ENCODE data around the gene NHLH2. TPM values are rescaled to one million over a fixed set of nuclear protein-coding genes. Genes with fewer than 3 reads are reported as not detected.

Gene NHLH2
- total RNA-seq, 1 donor from 2014 or later: 0.18 TPM

- Mint-ChIP-seq H3K4me1 (ENCODE audit: low read depth, unreplicated experiment) (no peaks in the 10 kb centered on the region), H3K9me3 (ENCODE audit: unreplicated experiment) (peaks cover 1% of the 10 kb centered on the region), H3K36me3 (ENCODE audit: low read depth, unreplicated experiment) (no peaks in the 10 kb centered on the region), H3K27ac (ENCODE audit: unreplicated experiment) (no peak overlapping the region), H3K4me3 (ENCODE audit: unreplicated experiment) (no peak overlapping the region), H3K27me3 (ENCODE audit: low read depth, unreplicated experiment) (peaks cover 14% of the 10 kb centered on the region)
- Histone ChIP-seq H3K27me3 (ENCODE audit: insufficient read depth, low read length) (no peaks in the 10 kb centered on the region), H3K27ac (ENCODE audit: low read depth, low read length) (no peak overlapping the region), H3K4me1 (ENCODE audit: insufficient read depth, low read length) (no peaks in the 10 kb centered on the region), H3K9me3 (ENCODE audit: insufficient read depth, low read depth, low read length) (no peaks in the 10 kb centered on the region), H2AFZ (ENCODE audit: low read depth, low read length) (no peak overlapping the region), H3K4me2 (ENCODE audit: low read length) (no peak overlapping the region), H4K20me1 (ENCODE audit: insufficient read depth, low read length) (no peaks in the 10 kb centered on the region), H3K4me3 (ENCODE audit: insufficient read depth, low read depth, low read length) (no peak overlapping the region), H3K36me3 (ENCODE audit: insufficient read depth, low read length) (no peaks in the 10 kb centered on the region), H3K79me2 (ENCODE audit: insufficient read depth, low read length) (no peaks in the 10 kb centered on the region), H3K9ac (ENCODE audit: low read length) (no peak overlapping the region)
- no peak for DNase-seq (ENCODE audit: low read depth)
- no peak for TF ChIP-seq CTCF (IDR thresholded peaks at IDR 0.05; ENCODE audit: insufficient read depth, low read depth, low read length)
- TF ChIP-seq EZH2 (IDR thresholded peaks at IDR 0.05; ENCODE audit: insufficient read depth, low read length): no peak
- FAIRE-seq: no peak
Observed at GRCh38 chr1:115867216-115867615, 26.3 kb upstream of the NHLH2 start.

GRCh38 chr1:115865704-115866380, 24.9 kb upstream of the NHLH2 start:
- Mint-ChIP-seq H3K36me3 (ENCODE audit: low read depth, unreplicated experiment) (no peaks in the 10 kb centered on the region), H3K9me3 (ENCODE audit: unreplicated experiment) (peaks cover 1% of the 10 kb centered on the region), H3K27ac (ENCODE audit: unreplicated experiment) (no peak overlapping the region), H3K27me3 (ENCODE audit: low read depth, unreplicated experiment) (peaks cover 16% of the 10 kb centered on the region), H3K4me3 (ENCODE audit: unreplicated experiment) (no peak overlapping the region), H3K4me1 (ENCODE audit: low read depth, unreplicated experiment) (no peaks in the 10 kb centered on the region)
- H3K9ac ChIP-seq (ENCODE audit: low read length): no peak overlapping the region
- H3K79me2 ChIP-seq (ENCODE audit: insufficient read depth, low read length): no peaks in the 10 kb centered on the region
- no peak overlapping the region for H3K4me3 ChIP-seq (ENCODE audit: insufficient read depth, low read depth, low read length)
- DNase-seq (ENCODE audit: low read depth): no peak
- H3K4me1 ChIP-seq (ENCODE audit: insufficient read depth, low read length): no peaks in the 10 kb centered on the region
- TF ChIP-seq EZH2 (IDR thresholded peaks at IDR 0.05; ENCODE audit: insufficient read depth, low read length): no peak
- TF ChIP-seq CTCF (IDR thresholded peaks at IDR 0.05; ENCODE audit: insufficient read depth, low read depth, low read length): no peak
- no peaks in the 10 kb centered on the region for H3K9me3 ChIP-seq (ENCODE audit: insufficient read depth, low read depth, low read length)
- H2AFZ ChIP-seq (ENCODE audit: low read depth, low read length): no peak overlapping the region
- FAIRE-seq: no peak
- H4K20me1 ChIP-seq (ENCODE audit: insufficient read depth, low read length): no peaks in the 10 kb centered on the region
- H3K27me3 ChIP-seq (ENCODE audit: insufficient read depth, low read length): no peaks in the 10 kb centered on the region
- no peak overlapping the region for H3K27ac ChIP-seq (ENCODE audit: low read depth, low read length)
- no peak overlapping the region for H3K4me2 ChIP-seq (ENCODE audit: low read length)
- H3K36me3 ChIP-seq (ENCODE audit: insufficient read depth, low read length): no peaks in the 10 kb centered on the region

GRCh38 chr1:115862403-115862802, 21.5 kb upstream of the NHLH2 start:
- H3K36me3 Mint-ChIP-seq (ENCODE audit: low read depth, unreplicated experiment): no peaks in the 10 kb centered on the region
- H3K9me3 Mint-ChIP-seq (ENCODE audit: unreplicated experiment): no peaks in the 10 kb centered on the region
- no peak for TF ChIP-seq EZH2 (IDR thresholded peaks at IDR 0.05; ENCODE audit: insufficient read depth, low read length)
- no peak for TF ChIP-seq CTCF (IDR thresholded peaks at IDR 0.05; ENCODE audit: insufficient read depth, low read depth, low read length)
- peaks cover 19% of the 10 kb centered on the region for H3K27me3 Mint-ChIP-seq (ENCODE audit: low read depth, unreplicated experiment)
- H3K4me1 ChIP-seq (ENCODE audit: insufficient read depth, low read length): no peaks in the 10 kb centered on the region
- FAIRE-seq: no peak
- H3K27ac Mint-ChIP-seq (ENCODE audit: unreplicated experiment): no peak overlapping the region
- H3K27ac ChIP-seq (ENCODE audit: low read depth, low read length): no peak overlapping the region
- no peak overlapping the region for H3K4me2 ChIP-seq (ENCODE audit: low read length)
- no peak overlapping the region for H2AFZ ChIP-seq (ENCODE audit: low read depth, low read length)
- H3K9ac ChIP-seq (ENCODE audit: low read length): no peak overlapping the region
- no peaks in the 10 kb centered on the region for H3K9me3 ChIP-seq (ENCODE audit: insufficient read depth, low read depth, low read length)
- no peak overlapping the region for H3K4me3 ChIP-seq (ENCODE audit: insufficient read depth, low read depth, low read length)
- no peaks in the 10 kb centered on the region for H3K4me1 Mint-ChIP-seq (ENCODE audit: low read depth, unreplicated experiment)
- no peaks in the 10 kb centered on the region for H3K36me3 ChIP-seq (ENCODE audit: insufficient read depth, low read length)
- H3K27me3 ChIP-seq (ENCODE audit: insufficient read depth, low read length): no peaks in the 10 kb centered on the region
- H3K4me3 Mint-ChIP-seq (ENCODE audit: unreplicated experiment): no peak overlapping the region
- DNase-seq (ENCODE audit: low read depth): no peak
- H4K20me1 ChIP-seq (ENCODE audit: insufficient read depth, low read length): no peaks in the 10 kb centered on the region
- H3K79me2 ChIP-seq (ENCODE audit: insufficient read depth, low read length): no peaks in the 10 kb centered on the region
